ENCODE measurements around the gene UQCRQ. TPM values are rescaled to one million over a fixed set of nuclear protein-coding genes. Genes with fewer than 3 reads are reported as not detected.

The UQCRQ gene
- total RNA-seq = 100 to 1,000 TPM in 3 of 4 donors, 10 to 100 TPM in 1; 59.2 to 235 (median 118) TPM

DNA sequence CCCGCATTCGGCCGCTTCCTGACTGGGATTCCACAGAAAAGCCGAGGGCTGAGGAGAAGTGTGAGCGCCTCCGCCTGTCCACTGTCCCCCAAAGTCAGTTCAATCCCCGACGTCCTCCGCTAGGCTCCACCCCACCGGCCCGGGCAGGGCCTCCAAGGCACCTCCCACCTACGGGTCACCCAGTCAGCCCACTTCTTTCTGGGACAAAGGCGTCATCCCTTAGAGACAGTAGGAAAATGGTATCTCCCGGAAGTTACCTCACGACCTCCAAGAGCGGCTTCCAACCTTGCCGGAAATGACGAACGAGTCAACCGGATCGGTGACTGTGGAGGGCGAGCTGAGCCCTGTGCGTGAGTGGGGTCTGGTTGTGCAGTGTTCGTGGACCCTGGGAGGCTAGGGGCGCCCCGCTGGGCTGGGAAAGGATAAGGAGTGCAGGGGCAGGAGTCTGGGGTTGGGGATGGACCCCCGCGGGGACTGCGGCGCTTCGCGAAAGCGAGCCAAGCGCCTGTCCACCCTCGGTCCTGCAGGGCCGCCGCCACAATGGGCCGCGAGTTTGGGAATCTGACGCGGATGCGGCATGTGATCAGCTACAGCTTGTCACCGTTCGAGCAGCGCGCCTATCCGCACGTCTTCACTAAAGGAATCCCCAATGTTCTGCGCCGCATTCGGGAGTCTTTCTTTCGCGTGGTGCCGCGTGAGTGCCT lies at the start of gene UQCRQ, which contains the start of gene GDF9:
Gene UQCRQ (plus strand): TSS at position 301 of the 704 bp plus-strand sequence. CDS start 240 bp downstream, at position 541.
Gene GDF9 (minus strand): TSS at position 128 of the 704 bp plus-strand sequence. CDS start 1,936 bp downstream, outside the sequence.
- H3K36me3 ChIP-seq = peaks cover 0 to 10% of the 10 kb centered on the region in 2 donors
- H3K4me3 ChIP-seq (replicated peaks in 1 of 3) = peak within 1 kb of the TSS; percentile 32 to 69 (median 67)
- no peaks in the 10 kb centered on the region for H3K9me3 ChIP-seq
- H3K4me1 ChIP-seq = peaks cover 4 to 16% of the 10 kb centered on the region in 2 donors
- H3K27me3 ChIP-seq = no peaks in the 10 kb centered on the region
- intact Hi-C loops (cut with DNase I) = no loop called here
- DNase-seq = peak; percentile 95 to 96
- peak within 1 kb of the TSS; percentile 82 to 92 (median 92) for H3K27ac ChIP-seq
- TF ChIP-seq CTCF (IDR thresholded peaks at IDR 0.05) (peak in 2 of 6 experiments; percentile 5 to 42), POLR2A (IDR thresholded peaks at IDR 0.05) (peak; percentile 63 to 92)
- WGBS, 2 donors = 0 to 1% methylated on average over 22 to 23 of the region's 55 CpGs

DNA sequence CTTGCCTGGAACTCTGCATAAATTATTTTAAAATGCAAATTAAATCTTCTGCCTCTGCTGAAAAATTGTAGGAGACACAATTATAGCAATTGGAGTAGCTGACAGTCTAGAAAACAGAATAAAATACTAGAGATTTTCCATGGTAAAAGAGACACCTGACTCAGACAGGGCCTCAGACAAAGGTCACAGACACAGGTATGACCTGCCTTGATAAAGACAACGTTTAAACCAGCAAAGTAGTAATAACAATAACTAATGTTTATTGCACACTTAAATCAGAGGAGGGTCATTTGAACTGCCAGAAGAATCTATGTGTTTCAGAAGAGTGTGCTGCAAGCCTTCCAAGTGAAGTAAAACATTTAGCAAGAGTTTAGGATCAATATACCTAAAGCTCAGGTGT lies 49.4 kb upstream of the UQCRQ start:
- H3K9me3 ChIP-seq = no peaks in the 10 kb centered on the region
- WGBS, 2 donors = 62 to 66% methylated on average over 1 of the region's 1 CpG
- intact Hi-C loops (cut with DNase I) = no loop called here
- TF ChIP-seq CTCF (IDR thresholded peaks at IDR 0.05) = no peak
- no peak for TF ChIP-seq POLR2A (IDR thresholded peaks at IDR 0.05)
- no peaks in the 10 kb centered on the region for H3K27me3 ChIP-seq
- DNase-seq = no peak
- H3K4me3 ChIP-seq (replicated peaks in 1 of 3) = no peak overlapping the region
- H3K27ac ChIP-seq = no peak overlapping the region
- H3K36me3 ChIP-seq = no peaks in the 10 kb centered on the region
- peaks cover 10 to 20% of the 10 kb centered on the region in 2 donors for H3K4me1 ChIP-seq

DNA sequence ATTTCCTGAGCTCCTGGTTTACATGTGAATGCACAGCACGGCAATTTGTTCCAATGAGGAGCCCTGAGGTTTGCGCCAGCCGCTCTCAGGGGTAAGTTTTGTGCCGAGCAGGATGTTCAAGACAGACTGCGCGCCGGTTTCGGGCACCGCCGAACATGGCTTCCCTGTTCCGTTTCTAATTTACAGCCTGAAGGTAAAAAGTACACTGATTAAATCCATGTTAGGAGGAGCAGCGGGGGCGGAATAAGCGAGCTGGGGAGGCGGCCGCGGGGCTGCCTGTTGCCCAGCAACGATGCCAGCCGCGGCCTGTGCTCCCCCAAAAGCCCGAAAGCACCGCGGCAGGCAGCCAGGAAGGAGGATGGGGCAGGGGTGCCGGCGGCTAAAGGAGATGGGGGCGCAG lies 47.0 kb upstream of the UQCRQ start:
- no peak for TF ChIP-seq POLR2A (IDR thresholded peaks at IDR 0.05)
- no peak for TF ChIP-seq CTCF (IDR thresholded peaks at IDR 0.05)
- DNase-seq = no peak
- no peaks in the 10 kb centered on the region for H3K9me3 ChIP-seq
- intact Hi-C loops (cut with DNase I) = no loop called here
- peaks cover 3 to 12% of the 10 kb centered on the region in 2 donors for H3K4me1 ChIP-seq
- 42 to 48% methylated on average over 26 of the region's 26 CpGs for WGBS, 2 donors
- H3K36me3 ChIP-seq = no peaks in the 10 kb centered on the region
- no peak overlapping the region for H3K27ac ChIP-seq
- no peaks in the 10 kb centered on the region for H3K27me3 ChIP-seq
- H3K4me3 ChIP-seq (replicated peaks in 1 of 3) = no peak overlapping the region

- Histone ChIP-seq H3K27me3 (no peaks in the 10 kb centered on the region), H3K4me1 (peaks cover 3 to 12% of the 10 kb centered on the region in 2 donors), H3K9me3 (no peaks in the 10 kb centered on the region), H3K4me3 (replicated peaks in 1 of 3) (no peak overlapping the region), H3K27ac (no peak overlapping the region), H3K36me3 (no peaks in the 10 kb centered on the region)
- 25 to 30% methylated on average over 14 to 15 of the region's 15 CpGs for WGBS, 2 donors
- peak; percentile 91 to 94 for DNase-seq
- TF ChIP-seq POLR2A (IDR thresholded peaks at IDR 0.05) (no peak), CTCF (IDR thresholded peaks at IDR 0.05) (peak; percentile 74 to 91 (median 84))
- intact Hi-C loops (cut with DNase I) = loop anchor here (10.0 kb wide), 3 partner anchors 75 to 435 kb away; partner anchors contain the start of gene CCNI2
Measured at GRCh38 chr5:132820162-132820754, 46.2 kb upstream of the UQCRQ start.

DNA sequence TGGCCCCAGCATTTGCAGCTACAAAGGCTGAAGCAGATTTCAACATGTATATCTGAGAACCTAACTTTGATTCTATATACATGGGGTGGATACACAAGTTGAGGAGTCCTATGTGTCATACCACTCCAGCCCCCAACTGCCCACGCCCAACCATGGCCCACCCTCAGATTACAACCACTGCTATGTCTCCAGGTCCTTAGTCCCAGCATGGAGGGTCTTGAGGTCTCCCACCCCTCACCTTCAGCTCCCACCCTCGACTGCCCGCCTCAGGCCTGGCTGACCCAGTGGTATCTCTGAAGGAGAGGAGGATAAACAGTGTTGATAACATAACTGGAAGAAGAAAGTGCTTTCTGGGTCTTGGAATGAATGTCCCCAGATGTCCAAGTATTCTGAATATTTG lies 45.1 kb upstream of the UQCRQ start:
- Histone ChIP-seq H3K4me1 (peaks cover 3 to 12% of the 10 kb centered on the region in 2 donors), H3K9me3 (no peaks in the 10 kb centered on the region), H3K27me3 (no peaks in the 10 kb centered on the region), H3K4me3 (replicated peaks in 1 of 3) (no peak overlapping the region), H3K27ac (no peak overlapping the region), H3K36me3 (no peaks in the 10 kb centered on the region)
- DNase-seq = no peak
- WGBS, 2 donors = 76 to 89% methylated on average over 3 of the region's 3 CpGs
- intact Hi-C loops (cut with DNase I) = loop anchor here (10.0 kb wide), 3 partner anchors 77 to 437 kb away; partner anchors contain the start of gene CCNI2
- TF ChIP-seq POLR2A (IDR thresholded peaks at IDR 0.05) (no peak), CTCF (IDR thresholded peaks at IDR 0.05) (no peak)

Data from thyroid gland (tissue), 4 donors.